SK-N-SH (cell line): ENCODE data around the gene PRPS1.

Experiments
- NFIC ChIP-seq: IDR thresholded peaks from 2 replicates; pipeline ENCODE4 v1.4.0; 2012; ENCODE audit warnings: borderline replicate concordance
- POLR2AphosphoS5 ChIP-seq: IDR thresholded peaks from 2 replicates; pipeline ENCODE4 v1.6.1; 2012; ENCODE audit warnings: low read depth, low read length
- TF ChIP-seq, protein P1 (sequence below): fragments of 200-600 bp; sonication (generic); IDR thresholded peaks from 2 replicates; pipeline ENCODE4 v1.6.1; 2017; ENCODE audit warnings: antibody characterized with exemption, mild to moderate bottlenecking, moderate library complexity

DNA sequence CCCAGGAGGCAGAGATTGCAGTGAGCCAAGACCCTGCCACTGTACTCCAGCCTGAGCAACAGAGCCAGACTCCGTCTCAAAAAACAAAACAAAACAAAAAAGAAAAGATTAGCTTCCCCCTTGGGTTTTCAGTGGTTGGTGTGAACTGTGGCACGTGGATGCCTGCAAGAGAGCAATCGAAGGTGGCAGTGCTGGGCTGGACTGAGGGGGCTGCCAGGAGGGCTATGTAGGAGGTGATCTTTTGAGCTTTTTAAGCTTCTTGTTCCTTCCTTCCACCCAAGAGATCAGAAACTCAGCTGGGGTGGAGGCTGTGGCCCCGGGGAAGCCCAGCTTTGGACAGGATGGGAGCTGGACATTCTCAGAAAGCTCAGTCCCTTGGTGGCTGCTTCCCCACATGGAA lies 49.6 kb downstream of the PRPS1 start:
- TF ChIP-seq, protein P1, sequence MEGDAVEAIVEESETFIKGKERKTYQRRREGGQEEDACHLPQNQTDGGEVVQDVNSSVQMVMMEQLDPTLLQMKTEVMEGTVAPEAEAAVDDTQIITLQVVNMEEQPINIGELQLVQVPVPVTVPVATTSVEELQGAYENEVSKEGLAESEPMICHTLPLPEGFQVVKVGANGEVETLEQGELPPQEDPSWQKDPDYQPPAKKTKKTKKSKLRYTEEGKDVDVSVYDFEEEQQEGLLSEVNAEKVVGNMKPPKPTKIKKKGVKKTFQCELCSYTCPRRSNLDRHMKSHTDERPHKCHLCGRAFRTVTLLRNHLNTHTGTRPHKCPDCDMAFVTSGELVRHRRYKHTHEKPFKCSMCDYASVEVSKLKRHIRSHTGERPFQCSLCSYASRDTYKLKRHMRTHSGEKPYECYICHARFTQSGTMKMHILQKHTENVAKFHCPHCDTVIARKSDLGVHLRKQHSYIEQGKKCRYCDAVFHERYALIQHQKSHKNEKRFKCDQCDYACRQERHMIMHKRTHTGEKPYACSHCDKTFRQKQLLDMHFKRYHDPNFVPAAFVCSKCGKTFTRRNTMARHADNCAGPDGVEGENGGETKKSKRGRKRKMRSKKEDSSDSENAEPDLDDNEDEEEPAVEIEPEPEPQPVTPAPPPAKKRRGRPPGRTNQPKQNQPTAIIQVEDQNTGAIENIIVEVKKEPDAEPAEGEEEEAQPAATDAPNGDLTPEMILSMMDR, result no peak
- TF ChIP-seq POLR2AphosphoS5 (no peak), NFIC (no peak)
